Fibroblast of skin of left biceps (primary cell): Measurements from ENCODE around the gene MOB2.
"Not testable (repeated sequence)": the region's sequence is repeated elsewhere in the genome, so short reads cannot be mapped to it uniquely, and the experiment has no call there.

Experiments
- DNase-seq, 2 experiments: peaks; one replicate each; pipeline ENCODE4 v3.0.0-alpha.2; 2013; ENCODE audit warnings: low read depth in 2 of 2

The MOB2 gene

DNA sequence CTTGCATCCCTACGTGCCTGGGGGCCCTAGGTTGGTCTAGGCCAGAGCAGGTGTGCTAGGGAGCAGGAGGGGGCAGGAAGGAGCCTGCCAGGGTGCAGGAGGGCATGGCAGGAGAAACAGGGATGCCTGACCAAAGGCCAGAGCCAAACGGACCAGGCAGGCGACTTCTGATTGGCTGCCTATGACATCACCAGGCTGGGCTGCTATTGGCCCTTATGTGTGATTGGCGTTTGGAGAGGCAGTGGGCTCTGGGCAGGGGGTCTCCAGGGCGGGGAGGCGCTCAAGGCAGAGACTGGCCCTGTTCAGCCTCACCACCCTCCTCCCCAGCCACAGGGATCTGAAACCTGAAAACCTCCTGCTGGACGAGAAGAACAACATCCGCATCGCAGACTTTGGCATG, 44.4 kb downstream of the MOB2 start:
- DNase-seq, result no peak

DNA sequence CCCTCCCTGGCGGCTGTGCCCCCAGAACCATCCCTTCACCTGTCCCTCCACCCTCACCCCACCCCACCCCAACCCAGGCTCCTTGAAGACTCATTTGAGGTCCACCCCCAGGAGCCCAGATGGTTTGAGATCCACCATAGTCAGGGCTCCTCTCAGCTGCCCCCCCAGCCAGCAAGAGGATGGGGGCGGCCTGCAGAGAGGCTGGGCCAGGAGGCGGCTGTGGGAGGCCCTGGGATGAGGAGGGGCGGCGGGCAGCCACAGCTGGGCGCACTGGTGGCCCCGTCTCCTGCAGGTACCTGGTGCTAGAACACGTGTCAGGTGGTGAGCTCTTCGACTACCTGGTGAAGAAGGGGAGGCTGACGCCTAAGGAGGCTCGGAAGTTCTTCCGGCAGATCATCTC, 46.1 kb downstream of the MOB2 start:
- no peak for DNase-seq

DNA sequence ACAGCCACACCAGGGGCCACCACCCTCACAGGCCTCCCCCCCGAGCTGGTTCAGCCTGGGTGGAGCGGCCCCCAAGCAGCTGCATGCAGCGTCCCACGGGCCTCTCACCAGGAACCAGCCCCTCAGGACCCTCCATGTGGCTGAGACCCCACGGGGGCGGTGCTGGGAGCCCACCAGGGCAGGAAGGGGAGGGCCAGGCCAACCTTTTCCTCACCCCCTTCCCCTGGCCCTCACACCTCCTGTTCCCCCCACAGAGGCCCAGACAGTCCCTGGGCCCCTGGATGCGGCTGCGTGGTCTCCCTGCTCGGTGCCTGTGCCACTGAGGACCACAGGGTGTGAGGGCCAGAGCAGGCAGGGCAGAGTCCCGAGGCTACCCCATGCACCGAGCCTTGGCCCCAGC, 46.5 kb downstream of the MOB2 start:
- DNase-seq, result no peak

DNA sequence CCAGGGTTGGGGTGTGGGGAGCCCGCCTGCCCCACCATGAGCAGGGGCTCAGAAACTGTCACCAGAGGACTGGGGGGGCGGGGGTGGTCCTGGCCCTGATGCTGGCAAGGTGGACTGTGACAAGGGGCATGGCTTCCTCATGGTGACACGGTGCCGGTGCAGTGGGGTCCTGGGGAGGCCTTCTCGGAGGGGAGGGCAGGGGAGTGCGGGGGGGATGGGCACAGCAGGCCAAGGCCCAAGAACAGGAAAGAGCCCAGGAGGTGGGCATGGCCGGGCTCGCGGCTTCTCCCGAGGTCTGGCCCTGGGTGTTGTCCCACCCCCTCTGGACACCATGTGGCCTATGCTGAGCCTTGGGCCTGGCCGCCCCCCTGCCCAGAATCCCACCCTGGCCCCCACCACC, 47.2 kb downstream of the MOB2 start:
- no peak for DNase-seq

DNA sequence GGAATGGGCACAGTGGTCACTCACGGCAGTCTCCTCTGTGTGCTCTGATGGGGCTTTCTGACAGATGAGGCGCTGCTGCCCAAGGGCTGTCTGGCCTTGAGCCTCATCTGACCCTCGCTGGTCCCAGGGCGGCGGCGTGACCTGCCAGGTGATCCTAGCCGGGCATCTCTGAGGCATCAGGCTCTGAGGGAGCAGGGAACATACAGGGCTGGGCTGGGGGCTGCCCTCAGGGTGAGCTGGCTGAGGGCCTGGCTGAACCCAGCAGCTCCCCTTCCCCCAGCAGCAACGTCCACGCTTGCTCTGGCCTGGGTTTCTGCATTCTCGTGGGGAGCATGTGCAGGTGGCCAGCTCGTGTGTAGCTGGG, 47.6 kb downstream of the MOB2 start:
- DNase-seq, result no peak

DNA sequence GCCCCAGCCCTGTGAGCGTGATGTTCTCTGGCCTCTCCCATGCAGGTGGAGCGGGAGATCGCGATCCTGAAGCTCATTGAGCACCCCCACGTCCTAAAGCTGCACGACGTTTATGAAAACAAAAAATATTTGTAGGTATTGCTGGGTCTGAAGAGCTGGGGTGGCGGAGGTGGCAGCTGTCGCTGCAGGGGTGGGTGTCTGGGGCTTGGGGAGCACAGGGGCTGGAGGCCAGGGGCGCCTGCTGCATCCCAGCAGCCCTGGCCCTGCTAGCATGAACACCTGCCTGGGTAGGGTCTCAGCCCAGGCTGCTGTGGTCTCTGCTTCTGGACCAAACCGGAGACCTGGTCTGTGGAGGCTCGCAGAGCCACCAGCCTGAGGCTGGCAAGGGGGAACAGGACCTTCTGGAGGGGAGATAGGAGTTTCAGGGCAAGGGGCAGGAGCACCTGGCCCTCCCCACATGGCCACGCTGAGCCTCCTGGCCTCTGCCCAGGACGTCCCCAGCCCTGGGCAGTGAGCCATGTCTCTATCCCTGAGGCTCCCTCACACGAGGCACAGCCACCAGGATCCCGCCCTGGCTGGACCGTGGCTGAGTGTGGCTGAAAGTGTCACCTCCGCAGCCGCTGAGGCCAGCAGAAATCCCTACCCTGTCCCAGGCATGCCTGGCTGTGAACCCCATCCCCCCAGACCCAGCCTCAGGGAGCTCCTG, 48.2 kb downstream of the MOB2 start:
- no peak for DNase-seq

DNA sequence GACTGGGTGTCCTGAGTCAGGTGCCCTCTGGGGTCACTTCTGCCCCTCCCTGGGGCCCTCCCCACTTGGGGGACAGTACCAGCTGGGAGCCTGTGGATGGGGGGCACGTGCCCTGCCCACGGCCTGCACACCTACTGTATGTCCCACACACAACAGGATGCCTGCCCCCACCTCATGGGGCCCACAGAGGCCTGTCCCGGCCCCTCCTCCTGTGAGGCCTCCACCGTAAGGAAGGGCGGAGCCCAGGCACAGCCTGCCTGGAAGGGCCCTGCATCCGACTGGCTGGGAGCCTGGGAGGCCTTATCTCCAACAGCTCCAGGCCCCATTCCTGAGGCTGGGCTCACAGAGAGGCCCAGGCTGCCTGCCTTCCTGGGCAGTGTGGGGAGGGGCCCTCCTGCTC, 49.1 kb downstream of the MOB2 start:
- DNase-seq, result no peak

DNA sequence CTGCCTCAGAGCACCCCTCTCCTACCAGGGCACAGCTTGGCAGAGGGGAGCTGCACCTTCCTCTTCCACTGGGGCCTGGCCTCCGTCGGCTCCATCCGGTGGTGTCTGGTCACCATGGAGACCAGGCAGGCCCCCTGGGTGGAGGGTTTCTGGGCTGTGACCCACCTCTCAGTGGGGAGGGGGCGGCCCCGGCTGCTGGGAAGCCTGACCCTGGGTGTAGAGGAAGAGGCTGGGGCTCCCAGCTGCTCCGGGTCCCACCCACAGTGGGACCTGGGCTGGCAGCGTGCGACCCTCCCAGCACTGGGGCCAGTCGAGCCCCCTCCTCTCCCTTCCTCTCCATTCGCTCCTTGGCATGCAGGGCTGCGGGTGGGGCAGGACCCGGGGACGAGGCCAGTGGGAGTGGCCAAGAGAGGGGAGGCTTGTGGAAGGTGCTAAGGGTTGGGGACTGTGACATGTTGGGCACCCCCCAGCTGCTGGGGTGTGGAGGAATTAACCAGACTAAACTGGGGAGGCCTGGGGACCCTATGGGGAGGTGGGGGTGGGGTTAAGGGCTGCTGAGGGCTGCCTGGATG, 50.0 kb downstream of the MOB2 start:
- DNase-seq, result no peak

DNA sequence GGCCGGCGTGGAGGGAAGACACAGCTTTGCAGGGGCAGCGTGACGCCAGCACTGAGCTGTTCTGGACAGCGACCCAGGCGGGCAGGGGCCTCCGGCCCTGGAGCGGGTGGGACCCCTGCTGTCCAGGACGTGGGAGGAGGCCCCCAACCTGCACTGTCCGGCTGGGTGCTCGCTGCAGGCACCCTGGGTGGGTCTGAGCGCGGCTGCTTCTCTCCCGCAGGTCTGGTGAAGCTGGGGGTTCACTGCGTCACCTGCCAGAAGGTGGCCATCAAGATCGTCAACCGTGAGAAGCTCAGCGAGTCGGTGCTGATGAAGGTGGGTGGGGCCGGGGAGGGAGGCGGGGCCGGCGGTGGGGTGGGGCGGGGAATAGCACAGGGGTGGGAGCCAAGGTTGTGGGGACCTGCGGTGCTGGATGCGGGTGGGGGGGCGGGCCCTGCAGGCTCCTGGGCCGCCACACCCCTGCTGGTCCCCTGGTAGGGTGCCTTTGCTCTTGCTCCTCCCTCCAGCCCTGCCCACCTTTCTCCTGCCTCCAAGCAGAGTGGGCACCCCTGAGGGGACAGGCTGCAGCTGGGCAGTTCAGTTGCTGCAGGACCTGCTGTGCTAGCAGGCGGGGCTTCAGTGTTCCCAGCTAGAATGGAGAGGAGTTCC, 50.6 kb downstream of the MOB2 start:
- no peak for DNase-seq

DNA sequence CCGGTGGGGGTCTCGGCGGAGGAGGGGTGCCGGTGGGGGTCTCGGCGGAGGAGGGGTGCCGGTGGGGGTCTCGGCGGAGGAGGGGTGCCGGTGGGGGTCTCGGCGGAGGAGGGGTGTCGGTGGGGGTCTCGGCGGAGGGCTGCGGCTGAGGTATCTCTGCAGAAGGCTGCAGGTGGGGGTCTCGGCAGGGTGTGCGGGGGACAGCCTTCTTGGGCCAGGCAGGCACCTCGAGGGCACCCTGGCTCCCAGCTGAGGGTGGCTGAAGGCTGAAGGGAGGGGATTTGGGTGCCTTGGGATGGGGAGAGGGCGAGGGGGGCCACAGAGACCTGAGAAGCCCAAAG, 51.1 kb downstream of the MOB2 start:
- DNase-seq, result not testable (repeated sequence)

DNA sequence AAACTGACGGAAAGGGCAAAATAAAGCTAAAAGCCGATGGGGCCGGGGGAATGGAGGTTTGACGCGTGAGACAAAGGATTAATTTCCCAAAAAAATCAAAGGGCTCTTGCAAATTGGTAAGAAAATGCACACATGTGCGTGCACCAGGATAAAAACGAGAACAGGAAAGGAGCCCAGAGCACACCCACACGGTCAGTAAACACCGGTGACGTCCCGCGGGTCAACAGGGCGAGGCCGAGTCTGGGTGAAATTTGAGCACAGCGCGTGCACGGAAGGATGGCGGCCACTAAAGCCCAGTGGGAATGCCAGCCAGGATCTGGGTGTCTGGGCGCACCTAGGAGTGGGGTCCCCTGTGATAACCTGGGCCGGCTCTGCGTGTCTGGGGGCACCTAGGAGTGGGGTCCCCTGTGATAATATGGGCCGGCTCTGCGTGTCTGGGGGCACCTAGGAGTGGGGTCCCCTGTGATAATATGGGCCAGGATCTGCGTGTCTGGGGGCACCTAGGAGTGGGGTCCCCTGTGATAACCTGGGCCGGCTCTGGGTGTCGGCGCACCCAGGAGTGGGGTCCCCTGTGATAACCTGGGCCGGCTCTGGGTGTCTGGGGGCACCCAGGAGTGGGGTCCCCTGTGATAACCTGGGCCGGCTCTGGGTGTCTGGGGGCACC, 52.5 kb downstream of the MOB2 start:
- no peak for DNase-seq

DNA sequence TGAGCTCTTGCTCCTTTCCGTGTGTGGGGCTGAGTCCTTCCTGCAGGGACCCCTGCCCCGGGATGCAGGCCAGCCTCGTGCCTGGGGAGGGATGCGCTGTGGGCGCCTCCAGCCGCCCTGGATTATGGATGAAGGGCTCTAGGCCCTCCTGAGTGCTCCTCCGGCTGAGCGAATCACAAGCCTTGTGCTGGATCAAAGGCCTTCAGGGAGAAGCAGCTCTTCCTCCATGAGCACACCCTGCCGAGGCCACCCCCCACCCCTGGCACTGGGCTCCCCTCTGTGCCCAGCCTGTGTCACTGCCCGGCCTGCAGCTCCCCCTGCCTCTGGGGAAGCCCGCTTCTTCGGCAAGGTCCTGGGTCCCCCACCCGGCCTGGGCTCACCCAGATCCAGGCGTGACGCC, 53.0 kb downstream of the MOB2 start:
- no peak for DNase-seq

DNA sequence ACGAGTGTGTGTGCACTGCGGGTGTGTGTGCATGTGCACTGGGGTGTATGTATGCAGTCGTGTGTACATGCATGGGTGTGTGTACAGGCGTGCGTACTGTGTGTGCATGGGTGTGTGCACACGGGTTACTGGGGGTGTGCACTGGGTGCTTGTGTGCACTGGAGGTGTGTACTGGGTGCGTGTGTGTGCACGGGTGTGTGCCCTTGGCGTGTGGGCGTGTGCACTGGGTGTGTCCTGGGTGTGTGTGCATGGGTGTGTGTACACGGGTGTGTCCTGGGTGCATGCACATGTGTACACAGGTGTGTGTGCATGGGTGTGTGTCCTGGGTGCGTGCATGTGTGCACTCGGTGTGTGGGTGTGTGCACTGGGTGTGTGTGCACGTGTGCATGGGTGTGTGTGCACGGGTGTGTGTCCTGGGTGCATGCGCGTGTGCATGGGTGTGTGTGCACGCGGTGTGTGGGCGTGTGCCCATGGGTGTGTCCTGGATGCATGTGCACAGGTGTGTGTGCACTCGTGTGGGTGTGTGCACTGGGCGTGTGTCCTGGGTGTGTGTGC, 57.7 kb downstream of the MOB2 start:
- DNase-seq, result no peak

DNA sequence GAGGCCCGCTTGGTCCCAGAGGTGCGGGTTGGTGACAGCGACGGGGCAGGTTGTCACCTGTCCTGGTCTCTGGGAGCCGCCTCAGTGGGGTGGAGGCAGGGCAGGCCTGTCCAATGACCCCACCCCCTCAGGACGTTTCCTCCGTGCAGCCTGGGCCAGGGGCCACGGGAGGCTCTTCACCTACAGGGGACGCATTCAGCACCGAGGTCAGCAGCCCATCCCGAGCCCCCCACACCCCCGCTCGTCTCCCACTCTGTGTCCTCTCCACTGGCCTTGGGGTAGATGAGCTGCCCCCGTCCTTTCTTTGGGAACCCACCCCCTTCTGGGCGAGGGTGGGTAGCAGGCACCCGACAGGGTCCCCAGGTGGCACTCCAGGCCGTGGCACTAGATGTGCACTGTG, 61.1 kb downstream of the MOB2 start:
- DNase-seq, result no peak

DNA sequence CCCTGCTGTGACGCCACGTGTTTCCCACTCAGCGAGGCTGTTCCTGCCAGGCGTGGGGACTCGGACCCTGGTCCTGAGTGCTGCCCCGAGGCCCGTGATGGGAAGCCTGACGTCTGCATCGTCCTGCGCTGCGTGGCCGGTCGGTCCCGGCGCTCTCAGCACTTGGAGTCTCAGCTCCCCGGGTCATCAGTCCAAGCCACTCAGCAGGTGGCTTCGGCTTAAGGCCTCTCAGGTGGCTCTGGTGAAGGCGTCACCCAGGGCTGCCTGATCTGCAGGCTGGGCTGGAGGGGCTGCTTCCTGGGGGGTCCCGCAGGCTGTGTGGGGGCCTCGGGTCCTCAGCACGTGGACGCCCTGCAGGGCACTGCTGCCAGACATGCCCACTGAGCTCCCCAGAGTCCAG, 61.6 kb downstream of the MOB2 start:
- no peak for DNase-seq

DNA sequence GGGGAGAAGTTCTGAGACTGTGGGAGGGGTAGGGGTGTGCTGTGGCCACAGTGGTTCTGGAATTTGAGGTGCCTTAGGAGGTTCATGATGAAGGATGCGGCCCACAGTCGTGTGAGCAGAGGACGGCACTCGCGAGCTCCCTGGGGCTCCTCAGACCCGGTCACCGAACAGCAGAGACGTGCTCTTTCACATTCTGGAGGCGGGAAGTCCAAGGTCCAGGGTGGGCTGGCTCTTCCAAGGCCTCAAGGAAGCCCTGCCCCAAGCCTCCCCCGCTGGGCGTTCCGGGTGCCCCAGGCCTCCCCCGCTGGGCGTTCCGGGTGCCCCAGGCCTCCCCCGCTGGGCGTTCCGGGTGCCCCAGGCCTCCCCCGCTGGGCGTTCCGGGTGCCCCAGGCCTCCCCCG, 63.2 kb downstream of the MOB2 start:
- DNase-seq, result not testable (repeated sequence)

DNA sequence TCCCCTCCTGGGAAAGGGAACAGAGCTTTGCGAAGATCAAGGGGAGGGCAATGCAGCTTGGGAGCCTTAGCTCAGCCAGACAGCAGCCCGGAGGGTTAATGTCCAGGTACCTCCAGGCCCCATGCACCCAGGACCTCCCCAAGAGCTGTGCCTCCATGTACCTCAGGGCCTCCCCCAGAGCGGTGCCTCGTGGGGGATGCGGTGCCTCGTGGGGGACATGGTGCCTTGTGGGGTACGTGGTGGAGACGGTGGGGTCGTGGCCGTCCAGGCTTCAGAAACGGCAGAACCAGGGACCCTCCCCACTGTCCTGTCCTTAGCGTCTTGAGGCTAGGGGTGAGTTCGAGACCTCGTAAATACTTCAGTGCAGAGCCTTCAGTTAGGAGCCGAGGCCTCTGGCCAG, 63.6 kb downstream of the MOB2 start:
- DNase-seq, result no peak

DNA sequence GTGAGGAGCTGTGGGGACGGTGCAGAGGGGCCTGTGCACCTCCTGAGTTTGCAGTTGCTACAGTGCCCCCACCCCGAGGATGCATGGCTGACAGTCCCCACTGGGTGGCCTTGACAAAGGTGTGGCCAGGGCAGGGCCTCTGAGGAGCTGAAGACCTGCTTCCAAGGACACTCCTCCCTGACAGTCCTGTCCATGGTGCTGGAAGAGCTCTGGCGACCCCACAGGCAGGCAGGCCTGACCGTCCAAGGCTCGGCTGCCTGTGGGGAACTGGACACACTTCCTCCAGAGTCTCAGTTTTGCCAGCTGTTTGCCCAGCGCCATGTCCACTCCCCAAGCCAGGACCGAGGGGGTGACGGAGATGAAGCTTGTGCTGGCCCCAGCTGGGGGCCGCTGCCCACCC, 64.1 kb downstream of the MOB2 start:
- DNase-seq, result no peak

DNA sequence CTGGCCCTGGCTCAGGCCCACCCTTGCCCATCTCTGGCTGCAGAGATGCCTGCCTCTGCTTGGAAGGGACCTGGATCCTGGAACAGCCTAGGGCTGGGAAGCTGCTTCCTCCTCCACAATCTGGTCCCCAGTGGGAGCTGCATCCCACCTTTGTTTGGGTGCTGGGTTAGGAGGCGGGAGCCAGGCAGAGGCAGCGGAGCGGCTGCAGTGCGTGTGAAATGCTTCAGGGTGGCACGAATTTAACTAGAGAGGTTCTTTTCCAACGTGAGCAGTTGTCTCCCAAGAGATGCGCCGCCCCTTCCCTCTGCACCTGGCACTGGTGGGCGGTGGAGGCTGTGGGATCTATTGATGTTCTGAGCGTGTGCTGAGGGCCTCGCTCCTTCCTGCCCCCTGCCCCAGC, 65.3 kb downstream of the MOB2 start:
- no peak for DNase-seq

DNA sequence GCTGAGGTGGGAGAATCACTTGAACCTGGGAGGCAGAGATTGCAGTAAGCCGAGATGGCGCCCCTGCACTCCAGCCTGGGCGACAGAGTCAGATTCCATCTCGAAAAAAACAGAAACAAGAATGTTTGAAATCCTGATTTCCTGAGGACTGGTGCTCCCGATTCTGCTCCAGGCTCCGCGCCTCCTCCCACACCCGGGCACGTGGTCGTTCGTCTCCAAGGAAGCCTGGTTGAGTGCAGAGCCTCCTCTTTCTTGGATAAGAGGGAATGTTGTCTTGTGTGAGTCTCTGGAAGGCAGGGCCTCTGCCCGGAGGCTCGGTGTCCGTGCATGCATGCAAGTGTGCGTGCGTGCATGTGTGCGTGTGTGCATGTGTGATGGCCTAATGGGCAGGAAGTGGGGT, 66.8 kb downstream of the MOB2 start:
- no peak for DNase-seq
